ENCODE measurements around the gene HLA-DQB1.
"Not testable (repeated sequence)": the region's sequence is repeated elsewhere in the genome, so short reads cannot be mapped to it uniquely, and the experiment has no call there.

HLA-DQB1 gene

GRCh38 chr6:32659856-32660595, 6.4 kb downstream of the HLA-DQB1 start:
- no peak for DNase-seq

- no peak for DNase-seq
These were observed 8.1 kb downstream of the HLA-DQB1 start for GRCh38 chr6:32658268-32658897.

GRCh38 chr6:32657819-32658218, 8.6 kb downstream of the HLA-DQB1 start:
- DNase-seq: not testable (repeated sequence)

GRCh38 chr6:32657329-32657728, 9.1 kb downstream of the HLA-DQB1 start:
- not testable (repeated sequence) for DNase-seq

GRCh38 chr6:32655203-32655710, 11.2 kb downstream of the HLA-DQB1 start:
- no peak for DNase-seq

- DNase-seq: no peak
These were observed 21.3 kb downstream of the HLA-DQB1 start for GRCh38 chr6:32645047-32645703.

GRCh38 chr6:32643904-32644303, 22.6 kb downstream of the HLA-DQB1 start:
- DNase-seq: no peak

- no peak for DNase-seq
These were observed 23.7 kb downstream of the HLA-DQB1 start for GRCh38 chr6:32642720-32643106.

GRCh38 chr6:32641785-32642719, 24.4 kb downstream of the HLA-DQB1 start:
- not testable (repeated sequence) for DNase-seq

GRCh38 chr6:32641122-32641521, 25.3 kb downstream of the HLA-DQB1 start:
- no peak for DNase-seq

GRCh38 chr6:32639440-32640394, 26.7 kb downstream of the HLA-DQB1 start:
- no peak for DNase-seq

- DNase-seq: no peak
These were observed 27.8 kb downstream of the HLA-DQB1 start for GRCh38 chr6:32638532-32639219.

- no peak for DNase-seq
These were observed 28.6 kb downstream of the HLA-DQB1 start for GRCh38 chr6:32637883-32638282.

- DNase-seq: no peak
These were observed 29.1 kb downstream of the HLA-DQB1 start, which contains the start of gene HLA-DQA1 for GRCh38 chr6:32637219-32637880. HLA-DQA1 (plus strand) TSS chr6:32637406; CDS start chr6:32637459, 53 bp downstream.

GRCh38 chr6:32635526-32636123, 30.8 kb downstream of the HLA-DQB1 start:
- DNase-seq: no peak

- DNase-seq: not testable (repeated sequence)
These were observed 36.7 kb downstream of the HLA-DQB1 start for GRCh38 chr6:32629793-32630192.

- DNase-seq: no peak
These were observed 38.6 kb downstream of the HLA-DQB1 start for GRCh38 chr6:32627831-32628230.

- no peak for DNase-seq
These were observed 39.2 kb downstream of the HLA-DQB1 start for GRCh38 chr6:32627249-32627648.

GRCh38 chr6:32625137-32625536, 41.3 kb downstream of the HLA-DQB1 start:
- DNase-seq: no peak

- DNase-seq: no peak
These were observed 41.9 kb downstream of the HLA-DQB1 start for GRCh38 chr6:32624565-32624964.

All from stimulated activated CD4-positive, alpha-beta T cell treated with anti-CD3 and anti-CD28 coated beads, Interleukin-15, amount 100 ng/mL, for 24 hours (primary cell).